ENCODE measurements around the gene CD247. TPM values are rescaled to one million over a fixed set of nuclear protein-coding genes. Genes with fewer than 3 reads are reported as not detected.

The CD247 gene
- total and polyA plus RNA-seq, 2 of the 13 experiments (the other 11 are each of a cell fraction or from before 2014, with no cell fraction given): 0.20 TPM; not detected in 1

- TF ChIP-seq ZNF691 (CRISPR knock-in tag; IDR thresholded peaks at IDR 0.05; ENCODE audit: borderline replicate concordance, low read depth) (no peak), THRA (CRISPR knock-in tag; IDR thresholded peaks at IDR 0.05; ENCODE audit: borderline replicate concordance) (no peak), TERF1 (CRISPR knock-in tag; IDR thresholded peaks at IDR 0.05) (no peak), MAFG (CRISPR knock-in tag; IDR thresholded peaks at IDR 0.05) (no peak)
Observed at GRCh38 chr1:167413328-167413727, 105.0 kb downstream of the CD247 start (continued).

- TF ChIP-seq ZNF737 (CRISPR knock-in tag; IDR thresholded peaks at IDR 0.05; ENCODE audit: borderline replicate concordance) (no peak), NFE2 (CRISPR knock-in tag; IDR thresholded peaks at IDR 0.05) (no peak), RARA (CRISPR knock-in tag; IDR thresholded peaks at IDR 0.05) (no peak), ZNF354B (CRISPR knock-in tag; IDR thresholded peaks at IDR 0.05) (no peak), ZNF234 (CRISPR knock-in tag; conservative IDR thresholded peaks at IDR 0.05) (no peak), FOXP1 (IDR thresholded peaks at IDR 0.05) (no peak), FOXP1 (CRISPR knock-in tag; IDR thresholded peaks at IDR 0.05) (no peak), RXRA (CRISPR knock-in tag; IDR thresholded peaks at IDR 0.05) (no peak), SMAD1 (CRISPR knock-in tag; IDR thresholded peaks at IDR 0.05; ENCODE audit: borderline replicate concordance, low read depth) (no peak), ZNF547 (CRISPR knock-in tag; IDR thresholded peaks at IDR 0.05) (no peak), ZNF20 (CRISPR knock-in tag; IDR thresholded peaks at IDR 0.05) (no peak), SNRNP70 (IDR thresholded peaks at IDR 0.05; ENCODE audit: low read depth, low read length) (no peak), ZNF549 (CRISPR knock-in tag; IDR thresholded peaks at IDR 0.05) (no peak), ZNF180 (CRISPR knock-in tag; IDR thresholded peaks at IDR 0.05; ENCODE audit: borderline replicate concordance, low read depth) (no peak)
- Histone ChIP-seq H3K27me3 (ENCODE audit: control insufficient read depth in 1 of 2, insufficient read depth in 2 of 2, low read length in 2 of 2) (no peaks in the 10 kb centered on the region), H3K4me3 (replicated peaks in 1 of 3; ENCODE audit: insufficient read depth in 1 of 3, low read depth in 2 of 3, low read length in 3 of 3) (no peak overlapping the region), H3K79me2 (ENCODE audit: insufficient read depth, low read length) (no peaks in the 10 kb centered on the region), H4K20me1 (ENCODE audit: insufficient read depth, low read length) (no peaks in the 10 kb centered on the region), H2AFZ (ENCODE audit: low read length) (no peak overlapping the region), H3K9ac (ENCODE audit: insufficient read depth, low read depth, low read length) (no peak overlapping the region), H3K27ac (ENCODE audit: extremely low read length, insufficient read depth, low read length) (no peak overlapping the region), H3K36me3 (replicated peaks in 1 of 2; ENCODE audit: control insufficient read depth in 1 of 2, insufficient read depth in 2 of 2, low read length in 2 of 2) (peaks cover 4 to 21% of the 10 kb centered on the region in 2 experiments), H3K9me3 (ENCODE audit: low read length) (no peaks in the 10 kb centered on the region), H3K4me1 (ENCODE audit: insufficient read depth, low read length) (no peaks in the 10 kb centered on the region), H3K4me2 (ENCODE audit: low read depth, low read length) (no peak overlapping the region)
- 87% methylated on average over 5 of the region's 5 CpGs for WGBS (ENCODE audit: low lambda C conversion rate)
- no TSS peak for BruUV-seq (replicated peaks)
- POLR2A ChIA-PET: no interaction called here
- in situ Hi-C loops (cut with HindIII; ENCODE audit: extremely low pct_ligation_motif_present, low pct_unique_long_range_greater_than_20kb) (loop anchor here (10.0 kb wide), 1 partner anchor 122 kb away; no protein-coding TSS in a partner anchor), intact Hi-C loops (cut with micrococcal nuclease; ENCODE audit: unreplicated experiment) (no loop called here)
- DNase-seq (ENCODE audit: low spot score): no peak
- no peak for FAIRE-seq
- ATAC-seq: no peak
- CTCF ChIA-PET (ENCODE audit: low intra/inter-chr PET ratio, low total read pairs): no interaction called here
Observed at GRCh38 chr1:167412920-167413319, 105.4 kb downstream of the CD247 start.
